Activated T-helper 1 cell treated with Interleukin-2 at 50 U/mL for 16 hours (primary cell): Measurements from ENCODE around the gene DIRAS1.

ENCODE experiments used
- DNase-seq: peaks from one replicate; pipeline ENCODE4 v3.0.0-alpha.2; 2020; ENCODE audit warnings: low read depth

DIRAS1 gene

DNA sequence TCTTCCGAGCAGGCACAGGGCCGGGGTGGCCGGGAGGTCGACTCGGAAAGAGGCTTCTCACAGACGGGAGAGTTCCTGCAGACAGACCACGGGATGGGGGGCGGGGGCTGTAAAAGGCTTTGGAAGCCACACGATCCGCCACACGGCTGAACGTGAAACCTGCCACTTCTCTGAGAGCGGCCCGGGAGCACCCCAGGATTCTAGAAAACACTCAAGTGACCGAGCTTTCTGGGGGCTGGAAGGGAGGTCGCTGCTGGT, 34.2 kb upstream of the DIRAS1 start:
- DNase-seq: no peak

GRCh38 chr19:2754659-2755447, 33.7 kb upstream of the DIRAS1 start:
- no peak for DNase-seq

DNA sequence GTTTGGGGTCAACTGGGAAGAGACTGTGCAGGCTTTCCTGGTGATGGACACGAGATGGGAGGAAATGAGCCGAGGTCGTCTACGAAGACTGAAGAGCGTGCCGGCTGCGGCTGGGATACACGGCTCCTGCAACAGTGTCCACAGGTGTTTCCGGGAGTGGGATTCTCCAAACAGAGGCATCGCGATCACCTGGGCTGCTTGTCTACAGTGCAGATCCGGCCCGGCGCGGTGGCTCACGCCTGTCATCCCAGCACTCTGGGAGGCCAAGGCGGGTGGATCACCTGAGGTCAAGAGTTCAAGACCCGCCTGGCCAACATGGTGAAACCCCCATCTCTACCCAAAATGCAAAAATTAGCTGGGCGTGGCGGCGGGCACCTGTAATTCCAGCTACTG, 30.3 kb upstream of the DIRAS1 start:
- no peak for DNase-seq

- no peak for DNase-seq
Measured at GRCh38 chr19:2750808-2751437, 29.8 kb upstream of the DIRAS1 start.

GRCh38 chr19:2747349-2747748, 26.2 kb upstream of the DIRAS1 start:
- no peak for DNase-seq

GRCh38 chr19:2744113-2744512, 22.9 kb upstream of the DIRAS1 start:
- no peak for DNase-seq

DNA sequence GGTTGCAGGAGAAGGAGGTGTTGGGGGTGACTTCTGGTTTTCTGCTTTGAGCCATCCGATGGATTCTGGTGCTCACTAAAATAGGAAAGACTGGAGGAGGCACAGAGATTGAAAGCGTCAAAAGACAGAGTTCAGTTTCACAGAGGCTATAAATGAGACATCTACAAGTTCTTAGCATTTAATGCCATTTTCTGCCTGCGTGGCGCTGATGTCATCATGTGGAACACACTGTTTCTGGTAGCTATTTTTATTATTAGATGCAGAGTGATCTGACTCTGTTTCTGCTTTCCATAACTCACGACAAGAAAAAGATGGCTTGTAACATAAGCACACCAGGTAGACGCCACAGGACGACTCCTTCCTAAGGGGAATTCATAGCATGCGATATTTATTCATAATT, 21.9 kb upstream of the DIRAS1 start:
- DNase-seq: no peak

- DNase-seq: no peak
Measured at GRCh38 chr19:2740314-2740656, 19.1 kb upstream of the DIRAS1 start.

DNA sequence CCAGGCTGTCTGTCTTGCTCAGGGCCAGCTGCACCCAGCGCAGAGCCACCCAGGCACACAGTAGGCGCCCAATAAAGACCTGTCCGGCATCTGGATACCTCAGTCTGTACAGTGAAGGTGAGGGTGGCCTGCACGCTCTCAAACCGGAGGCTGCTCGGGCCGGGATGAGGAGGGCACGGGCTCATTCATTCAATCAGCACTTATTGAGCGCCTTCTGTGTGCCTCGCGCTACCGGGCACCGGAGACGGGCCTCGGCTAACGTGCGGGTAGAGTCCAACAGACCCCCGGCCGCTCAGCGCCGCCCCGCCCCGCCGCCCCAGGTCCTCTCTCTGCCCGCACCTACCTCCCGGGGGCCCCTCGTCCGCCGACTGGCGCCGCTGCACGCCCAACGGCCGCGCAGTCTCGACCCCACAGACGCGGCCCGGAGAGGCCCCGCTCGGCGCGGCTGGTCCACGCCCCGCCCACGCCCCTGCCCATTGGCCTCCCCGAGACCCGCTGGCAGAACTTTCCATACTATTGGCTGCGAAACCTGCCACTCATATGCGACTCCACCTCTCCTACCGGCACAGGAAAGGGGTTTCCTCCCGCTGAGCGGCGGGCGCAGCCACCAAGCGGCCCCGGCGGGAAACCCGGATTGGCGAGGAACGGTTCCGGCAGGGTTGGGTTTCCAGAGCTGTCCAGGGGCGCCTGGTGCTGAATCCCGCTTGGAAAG, 18.6 kb upstream of the DIRAS1 start, which contains the start of gene SLC39A3:
Gene SLC39A3 (minus strand): TSS at position 416 of the 712 bp plus-strand sequence. CDS start 2,760 bp downstream, outside the sequence.
- DNase-seq: peak; percentile 97

- DNase-seq: no peak
Measured at GRCh38 chr19:2736550-2737190, 15.5 kb upstream of the DIRAS1 start.

DNA sequence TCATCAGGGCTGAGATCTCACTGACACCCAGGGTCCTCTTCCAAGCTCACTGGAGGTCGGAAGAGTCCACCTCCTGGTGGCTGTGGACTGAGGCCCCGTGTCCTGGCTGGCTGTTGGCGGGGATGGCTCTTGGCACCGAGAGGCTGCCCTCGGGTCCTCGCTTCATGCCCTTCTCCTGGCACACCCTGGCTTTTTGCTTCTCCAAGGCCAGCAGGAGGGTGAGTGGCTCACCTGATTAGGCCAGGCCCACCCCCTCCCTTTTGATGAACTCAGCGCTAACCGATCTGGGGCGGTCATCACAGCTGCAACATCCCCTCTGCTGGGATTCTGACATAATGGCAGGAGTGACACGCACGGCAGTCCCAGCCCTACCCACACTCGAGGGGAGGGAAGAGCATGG, 14.2 kb upstream of the DIRAS1 start:
- no peak for DNase-seq

DNA sequence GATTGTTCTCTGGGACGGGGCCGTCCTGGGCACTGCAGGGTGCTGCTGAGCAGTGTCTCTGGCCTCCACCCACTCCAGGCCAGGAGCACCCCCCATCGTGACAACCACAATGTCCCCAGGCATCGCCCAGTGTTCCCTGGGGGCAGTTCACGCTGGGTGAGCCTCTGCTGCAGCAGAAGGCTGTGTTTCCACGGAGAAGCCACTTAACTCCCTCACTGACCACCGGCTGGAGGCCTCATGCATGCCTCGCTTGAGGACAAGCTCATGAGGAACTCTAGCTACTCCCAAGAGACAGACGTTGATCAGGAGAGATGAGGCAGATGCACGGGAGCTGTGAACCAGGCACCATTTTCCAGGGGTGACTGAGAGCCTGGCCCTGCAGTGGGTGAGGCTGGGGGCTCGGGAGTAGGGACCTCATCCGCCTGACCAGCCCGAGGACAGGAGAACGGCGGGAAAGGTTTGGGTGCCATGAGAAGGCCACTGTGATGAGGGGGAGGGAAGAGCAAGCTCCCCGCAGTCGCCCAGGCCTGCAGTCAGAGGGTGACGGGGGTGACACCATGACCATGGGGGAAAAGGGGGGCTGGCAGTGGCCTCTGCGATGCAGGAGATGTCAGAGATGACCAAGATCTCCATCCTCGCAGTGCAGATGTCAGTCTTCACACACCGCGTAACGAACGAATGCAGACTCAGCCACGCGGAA, 13.6 kb upstream of the DIRAS1 start:
- no peak for DNase-seq

GRCh38 chr19:2733930-2734588, 12.9 kb upstream of the DIRAS1 start:
- DNase-seq: no peak

GRCh38 chr19:2732883-2733282, 11.7 kb upstream of the DIRAS1 start:
- no peak for DNase-seq

- no peak for DNase-seq
Measured at GRCh38 chr19:2732157-2732725, 11.1 kb upstream of the DIRAS1 start.

DNA sequence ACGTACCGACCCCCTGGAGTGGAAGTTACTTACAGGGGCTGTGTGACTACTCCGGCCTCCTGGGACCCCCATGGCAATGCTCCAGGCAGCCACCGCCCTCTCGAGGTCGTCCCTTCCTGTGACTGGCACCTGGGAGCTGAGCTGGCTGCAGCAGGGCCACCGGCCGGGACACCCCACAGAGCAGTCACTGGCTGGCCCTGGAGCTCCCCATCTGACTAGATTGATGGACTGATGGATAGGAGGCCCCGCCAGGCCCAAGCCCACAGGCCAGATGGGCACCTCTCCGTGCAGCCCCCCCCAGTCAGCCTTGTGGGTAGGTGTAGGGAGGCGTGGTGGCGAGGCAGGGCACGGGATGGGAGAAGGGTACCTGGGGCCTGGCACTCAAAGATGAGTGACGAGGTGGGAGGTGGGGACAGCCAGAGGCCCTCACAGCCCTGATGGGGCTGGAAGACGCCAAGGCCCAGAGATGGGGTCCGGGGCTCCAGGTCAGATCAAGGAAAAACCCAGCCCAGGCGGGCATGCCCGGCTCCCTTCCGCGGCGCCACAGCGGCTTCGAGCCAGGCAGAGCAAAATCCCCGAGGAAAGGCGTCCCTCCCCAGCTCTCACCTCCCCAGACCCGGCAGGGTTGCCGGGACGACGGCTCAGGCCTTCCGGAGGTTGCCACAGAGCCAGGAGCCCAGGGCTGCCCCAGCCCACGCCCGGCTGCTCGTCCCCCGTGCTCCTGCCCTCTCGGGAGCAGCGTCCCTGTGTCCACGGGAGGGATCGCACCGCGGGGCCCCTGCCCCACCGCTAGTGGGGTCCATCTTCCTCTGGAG, 10.2 kb upstream of the DIRAS1 start:
- no peak for DNase-seq

GRCh38 chr19:2729943-2730818, 9.0 kb upstream of the DIRAS1 start:
- no peak for DNase-seq

DNA sequence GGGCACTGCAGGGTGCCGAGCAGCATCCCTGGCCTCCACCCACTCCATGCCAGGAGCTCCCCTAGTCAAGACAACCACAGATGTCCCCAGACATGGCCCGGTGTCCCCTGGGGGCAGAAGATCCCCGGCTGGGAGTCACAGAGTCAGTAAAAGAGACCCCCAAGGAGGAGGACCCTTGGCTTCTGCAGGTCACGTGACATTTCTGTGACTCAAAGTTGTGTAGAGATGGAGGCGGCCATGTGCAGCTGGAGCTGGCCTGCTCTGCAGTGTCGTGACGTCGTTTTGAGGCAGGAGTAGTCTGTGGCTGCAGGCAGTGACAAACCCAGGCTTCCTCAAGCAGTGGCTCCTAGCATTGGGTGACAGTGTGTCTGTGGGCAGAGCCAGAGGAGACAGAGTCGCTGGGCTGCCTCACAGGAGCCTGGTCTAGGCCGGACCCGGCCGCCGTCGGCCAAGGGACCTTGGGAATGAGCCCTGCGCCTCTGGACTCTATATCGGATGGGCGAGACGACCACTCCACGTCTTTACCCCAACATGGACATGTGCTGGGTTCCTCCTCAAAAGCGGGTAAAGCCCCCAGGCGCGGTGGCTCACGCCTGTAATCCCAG, 7.7 kb upstream of the DIRAS1 start:
- DNase-seq: no peak

DNA sequence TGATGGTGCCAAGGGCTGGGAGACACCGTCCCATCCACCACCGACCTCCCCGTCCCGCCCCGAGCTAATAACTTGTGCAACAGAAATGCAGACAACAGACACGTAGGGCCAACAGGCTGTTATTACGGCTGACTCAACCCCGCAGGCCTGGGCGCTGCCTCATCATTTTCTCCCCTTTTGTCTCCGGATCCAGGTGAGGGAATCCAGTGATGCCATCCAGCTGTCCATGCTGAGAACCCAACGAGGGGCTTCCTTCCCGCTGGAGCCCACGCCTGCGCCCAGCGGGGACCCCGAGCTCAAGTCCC, 6.4 kb upstream of the DIRAS1 start:
- DNase-seq: no peak
